OCI-LY7 (cell line): ENCODE results near the gene GGT5.

Source experiments
- EZH2phosphoT487 ChIP-seq: fragments of 200-600 bp; sonication (generic); IDR thresholded peaks from 2 replicates; pipeline ENCODE4 v1.6.1; 2018; ENCODE audit warnings: low read depth, borderline replicate concordance, mild to moderate bottlenecking, mixed run types, antibody characterized with exemption, low read length, moderate library complexity, mixed read lengths
- TF ChIP-seq, protein P1 (sequence below): fragments of 200-600 bp; sonication (generic); conservative IDR thresholded peaks from 2 replicates; pipeline ENCODE4 v1.5.1; 2014; ENCODE audit warnings: mild to moderate bottlenecking, antibody characterized with exemption, low read length, moderate library complexity, mixed read lengths

DNA sequence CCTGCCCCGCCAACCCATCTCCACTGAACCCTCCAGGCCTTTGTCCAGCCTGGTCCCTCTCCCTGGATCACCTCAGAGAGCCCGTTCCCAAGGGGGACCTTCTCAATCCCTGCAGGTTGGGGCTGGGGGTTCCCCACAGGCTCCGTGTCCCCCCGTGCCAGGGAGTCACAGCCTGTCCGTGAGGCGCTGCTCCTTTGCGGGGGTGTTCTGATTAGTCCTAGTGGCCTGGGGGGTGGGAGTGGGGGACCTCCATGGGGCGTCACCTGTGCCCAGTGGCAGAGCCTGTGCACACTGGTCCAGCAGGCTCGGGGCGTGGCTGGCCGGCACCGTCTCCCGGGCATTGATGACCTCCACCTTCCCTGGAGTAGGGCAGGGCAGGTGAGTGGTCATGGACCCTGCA is 11.6 kb downstream of the GGT5 start:
- TF ChIP-seq, protein P1, sequence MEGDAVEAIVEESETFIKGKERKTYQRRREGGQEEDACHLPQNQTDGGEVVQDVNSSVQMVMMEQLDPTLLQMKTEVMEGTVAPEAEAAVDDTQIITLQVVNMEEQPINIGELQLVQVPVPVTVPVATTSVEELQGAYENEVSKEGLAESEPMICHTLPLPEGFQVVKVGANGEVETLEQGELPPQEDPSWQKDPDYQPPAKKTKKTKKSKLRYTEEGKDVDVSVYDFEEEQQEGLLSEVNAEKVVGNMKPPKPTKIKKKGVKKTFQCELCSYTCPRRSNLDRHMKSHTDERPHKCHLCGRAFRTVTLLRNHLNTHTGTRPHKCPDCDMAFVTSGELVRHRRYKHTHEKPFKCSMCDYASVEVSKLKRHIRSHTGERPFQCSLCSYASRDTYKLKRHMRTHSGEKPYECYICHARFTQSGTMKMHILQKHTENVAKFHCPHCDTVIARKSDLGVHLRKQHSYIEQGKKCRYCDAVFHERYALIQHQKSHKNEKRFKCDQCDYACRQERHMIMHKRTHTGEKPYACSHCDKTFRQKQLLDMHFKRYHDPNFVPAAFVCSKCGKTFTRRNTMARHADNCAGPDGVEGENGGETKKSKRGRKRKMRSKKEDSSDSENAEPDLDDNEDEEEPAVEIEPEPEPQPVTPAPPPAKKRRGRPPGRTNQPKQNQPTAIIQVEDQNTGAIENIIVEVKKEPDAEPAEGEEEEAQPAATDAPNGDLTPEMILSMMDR: no peak
- no peak for TF ChIP-seq EZH2phosphoT487
